Spleen (tissue), 7 donors: Measurements from ENCODE around the gene IGSF5.
"Not testable (repeated sequence)": the region's sequence is repeated elsewhere in the genome, so short reads cannot be mapped to it uniquely, and the experiment has no call there.

Source experiments
- POLR2A ChIP-seq, 3 donors: fragments of 450-650 bp; IDR thresholded peaks; one replicate each; pipeline ENCODE4 v1.5.1; 2017; ENCODE audit warnings: antibody characterized with exemption in 3 of 3, mild to moderate bottlenecking in 1 of 3
- POLR2AphosphoS5 ChIP-seq, 3 donors: sonication (generic); formaldehyde crosslinking; IDR thresholded peaks; one replicate each; pipeline ENCODE4 v1.5.1; 2017; ENCODE audit warnings: antibody characterized with exemption in 3 of 3
- TF ChIP-seq, protein P1 (sequence below), 11 experiments: fragments of 200-600 bp in 7 of 11; fragments of 450-650 bp in 4 of 11; sonication (generic) in 4 of 11; IDR thresholded peaks in 8 of 11; conservative IDR thresholded peaks in 3 of 11; 1 replicate in 7 of 11; 2 replicates in 4 of 11; pipeline versions ENCODE4 v1.4.0 to v1.8.0; 2016 to 2021; ENCODE audit warnings: antibody characterized with exemption in 11 of 11, inconsistent platforms in 4 of 11, mild to moderate bottlenecking in 1 of 11
- donor health status: DM: no; HTN: no; CAD: no; lungs with moderate emphysema.
- donor health status: DM: no; HTN: no; CAD: no.
- donor health status: DM: no; HTN: no; CAD: no.

DNA sequence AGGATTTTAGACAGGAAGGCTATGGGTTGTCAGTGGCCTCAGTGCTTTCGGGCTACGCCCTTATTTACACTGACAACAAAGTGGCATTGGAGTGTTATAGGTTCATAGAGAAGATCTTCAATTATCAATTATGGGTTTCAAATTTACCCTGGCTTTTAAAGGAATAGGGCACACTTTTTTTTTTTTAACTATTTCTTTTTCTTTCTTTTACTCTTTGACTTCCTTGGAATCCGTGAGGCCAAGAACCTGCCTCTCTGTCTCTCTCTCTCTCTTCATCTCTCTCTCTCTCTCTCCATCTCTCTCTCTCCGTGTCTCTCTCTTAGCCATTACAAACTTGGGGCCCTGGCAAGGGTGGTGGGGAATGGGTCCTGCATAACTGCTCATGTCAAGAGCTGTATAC lies at the start of gene IGSF5:
- TF ChIP-seq, protein P1, sequence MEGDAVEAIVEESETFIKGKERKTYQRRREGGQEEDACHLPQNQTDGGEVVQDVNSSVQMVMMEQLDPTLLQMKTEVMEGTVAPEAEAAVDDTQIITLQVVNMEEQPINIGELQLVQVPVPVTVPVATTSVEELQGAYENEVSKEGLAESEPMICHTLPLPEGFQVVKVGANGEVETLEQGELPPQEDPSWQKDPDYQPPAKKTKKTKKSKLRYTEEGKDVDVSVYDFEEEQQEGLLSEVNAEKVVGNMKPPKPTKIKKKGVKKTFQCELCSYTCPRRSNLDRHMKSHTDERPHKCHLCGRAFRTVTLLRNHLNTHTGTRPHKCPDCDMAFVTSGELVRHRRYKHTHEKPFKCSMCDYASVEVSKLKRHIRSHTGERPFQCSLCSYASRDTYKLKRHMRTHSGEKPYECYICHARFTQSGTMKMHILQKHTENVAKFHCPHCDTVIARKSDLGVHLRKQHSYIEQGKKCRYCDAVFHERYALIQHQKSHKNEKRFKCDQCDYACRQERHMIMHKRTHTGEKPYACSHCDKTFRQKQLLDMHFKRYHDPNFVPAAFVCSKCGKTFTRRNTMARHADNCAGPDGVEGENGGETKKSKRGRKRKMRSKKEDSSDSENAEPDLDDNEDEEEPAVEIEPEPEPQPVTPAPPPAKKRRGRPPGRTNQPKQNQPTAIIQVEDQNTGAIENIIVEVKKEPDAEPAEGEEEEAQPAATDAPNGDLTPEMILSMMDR (IDR thresholded peaks at IDR 0.05 in 8 of 11, conservative IDR thresholded peaks at IDR 0.05 in 3 of 11) = not testable (repeated sequence)
- TF ChIP-seq POLR2A, POLR2AphosphoS5 (IDR thresholded peaks at IDR 0.05): not testable (repeated sequence)
